ENCODE data around the gene CDH4.

Gene CDH4

DNA sequence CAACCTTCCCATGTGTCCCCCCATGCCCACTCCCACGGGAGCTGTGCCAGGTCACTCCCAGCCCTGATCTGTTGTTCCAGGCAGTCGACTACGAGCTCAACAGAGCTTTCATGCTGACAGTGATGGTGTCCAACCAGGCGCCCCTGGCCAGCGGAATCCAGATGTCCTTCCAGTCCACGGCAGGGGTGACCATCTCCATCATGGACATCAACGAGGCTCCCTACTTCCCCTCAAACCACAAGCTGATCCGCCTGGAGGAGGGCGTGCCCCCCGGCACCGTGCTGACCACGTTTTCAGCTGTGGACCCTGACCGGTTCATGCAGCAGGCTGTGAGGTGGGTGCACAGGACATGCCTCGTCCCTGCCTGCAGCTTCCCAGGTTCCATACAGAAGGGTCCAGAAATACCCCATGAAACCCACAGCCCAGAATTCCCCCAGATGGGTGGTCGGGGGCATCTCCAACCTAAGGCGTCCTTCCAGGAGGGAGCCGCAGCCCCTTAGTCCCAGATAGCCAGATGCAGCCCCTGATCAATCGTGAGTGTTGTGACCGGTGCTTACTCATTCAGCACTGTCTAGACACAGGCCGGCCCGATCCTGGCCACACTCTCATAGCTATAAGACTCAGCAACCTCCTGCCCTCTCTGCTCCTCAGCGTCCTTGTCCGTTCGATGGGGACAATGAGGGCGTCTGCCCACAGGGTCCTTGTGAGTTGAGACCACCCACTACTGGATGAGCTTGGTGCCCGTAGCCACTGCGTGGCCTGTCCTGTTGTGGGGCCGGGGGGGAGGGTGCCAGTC, 671.5 kb downstream of the CDH4 start:
- no peaks in the 10 kb centered on the region for H3K4me1 Mint-ChIP-seq (ENCODE audit: low read depth)

DNA sequence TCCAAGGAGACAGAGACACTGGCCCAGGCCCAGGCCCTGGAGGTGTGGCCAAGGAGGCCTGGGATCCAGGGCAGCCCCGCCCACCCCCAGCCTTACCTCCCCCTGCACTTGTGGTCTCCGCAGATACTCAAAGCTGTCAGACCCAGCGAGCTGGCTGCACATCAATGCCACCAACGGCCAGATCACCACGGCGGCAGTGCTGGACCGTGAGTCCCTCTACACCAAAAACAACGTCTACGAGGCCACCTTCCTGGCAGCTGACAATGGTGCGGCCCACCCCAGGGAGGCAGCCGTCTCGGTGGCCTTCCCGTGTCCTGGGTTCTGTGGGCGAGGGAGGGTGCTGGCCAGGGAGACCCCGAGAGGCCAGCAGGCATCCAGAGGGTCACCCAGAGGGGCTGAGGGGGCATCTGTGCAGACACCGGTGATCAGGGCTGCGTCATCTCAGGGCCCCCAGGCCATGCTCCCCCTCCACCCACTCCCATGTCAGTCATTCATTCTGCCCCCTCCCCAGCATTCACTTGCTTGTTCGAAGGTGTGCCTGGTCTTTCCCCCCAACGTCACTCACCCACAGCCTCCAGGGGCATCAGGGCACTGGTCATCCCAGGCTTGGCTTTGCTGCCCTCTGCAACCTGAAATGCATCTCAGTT, 672.3 kb downstream of the CDH4 start:
- intact Hi-C loops (cut with micrococcal nuclease), result no loop called here
- H3K36me3 Mint-ChIP-seq (ENCODE audit: low read depth), result no peaks in the 10 kb centered on the region
- H3K27me3 Mint-ChIP-seq, result no peaks in the 10 kb centered on the region

More for the DNA sequence above, 671.5 kb downstream of the CDH4 start:
- Mint-ChIP-seq H3K9me3 (no peaks in the 10 kb centered on the region), H3K36me3 (ENCODE audit: low read depth) (no peaks in the 10 kb centered on the region), H3K27ac (no peak overlapping the region), H3K4me3 (no peak overlapping the region), H3K27me3 (no peaks in the 10 kb centered on the region)
- intact Hi-C loops (cut with micrococcal nuclease), result no loop called here

DNA sequence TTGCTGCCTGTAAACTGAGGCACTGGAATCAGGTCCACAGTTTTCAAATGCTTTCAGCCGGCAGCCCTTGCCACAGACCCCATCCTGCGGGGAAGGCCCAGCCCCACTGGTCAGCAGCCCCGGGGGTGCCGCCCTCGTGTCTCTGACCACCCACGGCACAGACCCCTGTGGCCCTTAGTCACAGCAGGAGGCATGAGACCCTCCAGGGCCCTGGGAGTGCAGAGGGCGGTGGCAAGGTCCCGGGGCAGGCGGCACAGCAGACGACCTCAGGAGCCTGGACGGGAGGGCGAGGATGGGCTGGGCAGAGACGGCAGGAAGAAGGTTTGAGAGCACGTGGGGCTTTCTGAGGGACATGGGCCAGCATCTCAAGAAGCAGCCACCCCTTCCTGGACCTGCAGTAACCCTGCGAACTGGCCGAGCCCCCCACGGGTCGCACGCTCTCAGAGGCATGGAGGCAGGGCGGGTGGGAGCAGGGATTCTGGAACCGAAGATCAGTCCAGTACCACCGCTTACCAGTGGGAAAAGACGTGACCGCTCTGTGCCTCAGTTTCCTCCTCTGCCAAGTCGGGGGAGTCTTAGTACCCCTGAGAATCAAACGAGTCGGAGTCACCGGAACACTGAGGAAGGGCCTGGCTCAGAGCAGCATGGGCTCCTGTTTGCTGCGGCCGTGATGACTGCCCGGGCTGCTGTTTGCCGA, 672.9 kb downstream of the CDH4 start:
- no peak overlapping the region for H3K4me3 Mint-ChIP-seq
- no peaks in the 10 kb centered on the region for H3K4me1 Mint-ChIP-seq (ENCODE audit: low read depth)
- no peaks in the 10 kb centered on the region for H3K27me3 Mint-ChIP-seq
- H3K36me3 Mint-ChIP-seq (ENCODE audit: low read depth), result no peaks in the 10 kb centered on the region
- H3K9me3 Mint-ChIP-seq, result no peaks in the 10 kb centered on the region
- H3K27ac Mint-ChIP-seq, result no peak overlapping the region
- intact Hi-C loops (cut with micrococcal nuclease), result no loop called here

More for the DNA sequence above, 672.3 kb downstream of the CDH4 start:
- no peaks in the 10 kb centered on the region for H3K4me1 Mint-ChIP-seq (ENCODE audit: low read depth)
- H3K4me3 Mint-ChIP-seq, result no peak overlapping the region
- no peaks in the 10 kb centered on the region for H3K9me3 Mint-ChIP-seq
- H3K27ac Mint-ChIP-seq, result no peak overlapping the region

DNA sequence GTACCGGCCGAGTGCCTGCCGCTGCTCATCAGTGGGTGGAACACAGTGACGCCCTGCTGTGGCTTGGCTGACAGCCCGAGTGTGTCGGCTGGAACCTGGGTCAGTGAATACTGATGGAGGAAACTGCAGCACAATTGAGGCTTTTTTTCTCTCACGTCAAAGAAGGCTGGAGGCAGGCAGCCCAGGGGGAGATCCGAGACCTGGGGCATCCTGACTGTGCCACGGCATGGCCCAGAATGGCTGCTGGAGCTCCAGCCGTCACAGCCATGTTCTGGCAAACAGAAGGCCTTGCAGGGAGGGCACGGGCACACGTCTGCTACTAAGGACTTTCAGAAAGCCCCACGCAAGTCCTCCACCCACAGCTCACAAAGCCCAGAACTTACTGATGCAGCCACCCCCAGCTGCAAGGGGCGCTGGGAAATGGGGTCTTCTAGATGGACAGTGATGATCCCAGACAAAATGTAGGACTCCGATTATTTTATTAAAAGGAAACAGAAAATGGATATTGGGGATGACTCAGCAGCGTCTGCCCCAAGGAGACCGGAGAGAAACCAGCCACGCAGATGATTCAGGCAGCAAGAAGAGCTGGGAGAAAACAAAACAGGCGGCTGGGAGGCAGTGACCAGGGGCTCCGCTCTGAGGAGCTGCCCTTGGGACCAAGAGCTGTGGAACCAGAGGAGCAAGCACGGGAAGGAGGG, 673.6 kb downstream of the CDH4 start:
- Mint-ChIP-seq H3K4me3 (no peak overlapping the region), H3K4me1 (ENCODE audit: low read depth) (no peaks in the 10 kb centered on the region)

DNA sequence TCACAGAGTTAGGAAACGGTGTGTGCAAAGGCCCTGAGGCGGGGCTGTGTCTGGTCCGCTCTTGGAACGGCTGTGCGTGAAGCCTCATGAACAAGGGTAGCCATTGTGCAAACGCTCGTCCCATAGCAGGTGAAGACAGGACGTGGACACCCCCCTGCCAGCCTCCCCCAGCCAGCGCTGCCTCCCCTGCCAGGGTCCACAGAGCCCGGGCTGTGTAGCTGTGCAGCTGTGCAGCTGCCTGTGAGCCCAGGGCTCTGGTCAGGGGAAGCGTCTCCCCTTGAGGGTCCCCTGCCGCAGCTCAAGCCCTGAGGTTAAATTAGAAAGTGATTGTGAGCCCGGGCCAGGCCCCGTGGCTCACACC, 674.2 kb downstream of the CDH4 start:
- intact Hi-C loops (cut with micrococcal nuclease), result no loop called here
- no peaks in the 10 kb centered on the region for H3K9me3 Mint-ChIP-seq
- no peak overlapping the region for H3K4me3 Mint-ChIP-seq
- H3K36me3 Mint-ChIP-seq (ENCODE audit: low read depth), result no peaks in the 10 kb centered on the region
- no peaks in the 10 kb centered on the region for H3K4me1 Mint-ChIP-seq (ENCODE audit: low read depth)
- H3K27ac Mint-ChIP-seq, result no peak overlapping the region
- H3K27me3 Mint-ChIP-seq, result no peaks in the 10 kb centered on the region

More for the DNA sequence above, 673.6 kb downstream of the CDH4 start:
- Mint-ChIP-seq H3K36me3 (ENCODE audit: low read depth) (no peaks in the 10 kb centered on the region), H3K9me3 (no peaks in the 10 kb centered on the region), H3K27me3 (no peaks in the 10 kb centered on the region), H3K27ac (no peak overlapping the region)
- intact Hi-C loops (cut with micrococcal nuclease), result no loop called here

DNA sequence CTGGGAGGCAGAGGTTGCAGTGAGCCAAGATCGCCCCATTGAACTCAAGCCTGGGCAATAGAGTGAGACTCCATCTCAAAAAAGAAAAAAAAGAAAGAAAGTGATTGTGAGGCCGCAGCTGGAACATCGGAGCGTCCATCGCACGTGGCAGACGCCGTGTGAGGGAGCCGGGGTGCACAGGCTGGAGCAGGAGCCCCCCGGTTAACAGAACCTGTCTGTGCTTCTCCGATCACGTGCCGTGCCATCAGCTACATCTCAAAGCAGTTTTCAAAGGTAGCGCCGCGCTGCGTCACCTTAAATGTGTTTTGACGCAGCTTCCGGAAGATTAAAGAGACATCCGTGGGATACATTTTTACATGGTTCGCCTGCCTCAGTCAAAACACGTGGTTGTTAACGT, 674.7 kb downstream of the CDH4 start:
- Mint-ChIP-seq H3K4me3 (no peak overlapping the region), H3K9me3 (no peaks in the 10 kb centered on the region), H3K27me3 (no peaks in the 10 kb centered on the region), H3K36me3 (ENCODE audit: low read depth) (no peaks in the 10 kb centered on the region), H3K27ac (no peak overlapping the region), H3K4me1 (ENCODE audit: low read depth) (no peaks in the 10 kb centered on the region)
- intact Hi-C loops (cut with micrococcal nuclease), result no loop called here

DNA sequence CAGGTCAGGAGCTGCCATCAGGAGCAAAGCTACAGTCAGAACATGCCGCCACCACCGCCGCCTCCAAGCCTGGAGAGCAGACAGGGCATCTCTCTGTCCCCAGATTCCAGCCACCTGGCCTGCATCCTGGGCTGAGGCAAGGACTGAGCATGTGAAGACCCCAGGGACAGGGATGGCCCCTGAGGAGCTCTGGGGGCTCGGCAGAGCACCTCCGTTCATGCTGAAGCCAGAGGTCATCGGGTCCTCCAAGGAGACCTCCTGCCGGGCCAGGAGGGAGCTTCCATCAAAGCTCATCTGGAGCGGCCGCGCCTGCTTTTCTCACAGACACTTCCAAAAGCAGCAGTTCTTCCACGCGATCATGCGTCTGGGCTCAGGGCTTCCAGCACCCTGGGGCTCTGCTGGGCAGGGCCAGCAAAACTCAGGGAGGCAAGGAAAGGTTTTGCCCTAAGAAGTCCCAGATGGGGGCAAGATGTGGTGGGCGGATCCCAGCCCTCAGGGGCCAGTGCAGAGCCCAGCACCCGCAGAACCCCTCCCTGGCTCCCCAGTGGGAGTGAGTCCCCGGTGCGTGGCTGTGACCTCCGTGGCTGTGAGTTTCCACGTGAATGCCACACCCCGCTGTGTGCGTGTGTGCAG, 675.2 kb downstream of the CDH4 start:
- intact Hi-C loops (cut with micrococcal nuclease), result no loop called here
- no peak overlapping the region for H3K4me3 Mint-ChIP-seq
- H3K27ac Mint-ChIP-seq, result no peak overlapping the region
- H3K36me3 Mint-ChIP-seq (ENCODE audit: low read depth), result no peaks in the 10 kb centered on the region
- no peaks in the 10 kb centered on the region for H3K9me3 Mint-ChIP-seq
- no peaks in the 10 kb centered on the region for H3K27me3 Mint-ChIP-seq
- no peaks in the 10 kb centered on the region for H3K4me1 Mint-ChIP-seq (ENCODE audit: low read depth)

DNA sequence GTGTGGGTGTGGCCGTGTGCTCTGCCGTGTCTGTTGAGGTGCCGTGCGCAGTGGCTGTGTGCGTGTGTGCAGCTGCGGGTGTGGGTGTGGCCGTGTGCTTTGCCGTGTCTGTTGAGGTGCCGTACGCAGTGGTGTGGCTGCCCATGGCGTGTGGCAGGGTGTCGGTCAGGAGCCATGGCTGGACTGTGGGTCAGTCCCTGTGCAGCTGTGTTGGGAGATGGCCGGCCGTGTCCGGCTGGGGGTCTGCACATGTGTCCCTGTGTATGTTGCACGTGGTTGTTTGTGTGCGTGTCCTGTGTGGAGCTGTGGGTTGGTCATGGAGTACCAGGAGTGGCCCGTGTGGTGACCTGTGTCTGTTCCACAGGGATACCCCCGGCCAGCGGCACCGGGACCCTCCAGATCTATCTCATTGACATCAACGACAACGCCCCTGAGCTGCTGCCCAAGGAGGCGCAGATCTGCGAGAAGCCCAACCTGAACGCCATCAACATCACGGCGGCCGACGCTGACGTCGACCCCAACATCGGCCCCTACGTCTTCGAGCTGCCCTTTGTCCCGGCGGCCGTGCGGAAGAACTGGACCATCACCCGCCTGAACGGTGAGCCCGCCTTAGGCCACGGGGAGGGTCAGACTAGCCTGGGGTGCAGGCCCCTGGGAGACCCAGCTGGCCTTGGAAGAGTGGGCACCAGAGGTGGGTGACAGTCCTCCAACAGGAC, 675.9 kb downstream of the CDH4 start:
- intact Hi-C loops (cut with micrococcal nuclease), result no loop called here
- Mint-ChIP-seq H3K36me3 (ENCODE audit: low read depth) (no peaks in the 10 kb centered on the region), H3K9me3 (no peaks in the 10 kb centered on the region), H3K4me1 (ENCODE audit: low read depth) (no peaks in the 10 kb centered on the region), H3K4me3 (no peak overlapping the region), H3K27ac (no peak overlapping the region), H3K27me3 (no peaks in the 10 kb centered on the region)

DNA sequence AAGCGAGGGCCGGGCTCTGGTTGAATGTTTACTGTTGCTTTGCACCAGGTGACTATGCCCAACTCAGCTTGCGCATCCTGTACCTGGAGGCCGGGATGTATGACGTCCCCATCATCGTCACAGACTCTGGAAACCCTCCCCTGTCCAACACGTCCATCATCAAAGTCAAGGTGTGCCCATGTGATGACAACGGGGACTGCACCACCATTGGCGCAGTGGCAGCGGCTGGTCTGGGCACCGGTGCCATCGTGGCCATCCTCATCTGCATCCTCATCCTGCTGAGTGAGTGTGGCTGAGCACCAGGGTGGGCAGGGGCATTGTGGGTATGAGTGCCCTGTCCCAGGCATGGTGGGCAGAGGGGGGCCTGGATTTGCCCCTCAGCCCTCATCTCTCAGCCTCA, 677.5 kb downstream of the CDH4 start:
- H3K36me3 Mint-ChIP-seq (ENCODE audit: low read depth), result no peaks in the 10 kb centered on the region

DNA sequence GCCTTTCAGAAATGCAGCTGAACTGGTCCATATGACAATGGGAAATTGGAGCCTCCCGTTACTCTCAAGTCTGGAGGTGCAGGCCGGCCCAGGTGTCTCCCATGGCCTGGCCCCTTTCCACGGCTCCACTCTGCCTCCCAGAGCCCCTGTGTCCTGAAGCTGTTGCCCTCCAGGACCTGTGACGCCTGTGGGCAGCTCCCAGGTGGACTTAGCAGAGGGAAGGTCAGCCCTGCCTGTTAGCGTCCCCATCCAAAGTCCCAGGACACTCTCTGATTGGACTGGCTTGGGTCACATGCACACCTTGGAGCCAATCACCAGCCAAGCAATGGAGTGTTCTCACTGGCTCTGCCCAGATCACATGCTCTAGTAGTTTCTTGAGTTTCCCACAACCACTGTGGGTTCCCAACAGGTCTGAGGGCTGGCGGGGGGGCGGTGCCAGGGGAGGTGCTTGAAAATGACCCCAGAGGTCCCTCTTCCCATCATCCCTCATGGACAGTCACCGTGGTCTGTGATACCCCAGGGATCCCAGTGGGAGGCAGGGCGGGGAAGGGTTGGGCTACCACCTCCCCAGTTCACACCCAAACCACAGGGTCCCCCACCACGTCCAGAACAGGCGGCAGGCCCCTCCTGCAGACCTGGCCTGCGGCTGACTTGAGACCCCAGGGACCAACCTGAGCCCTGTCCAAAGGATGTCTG, 678.1 kb downstream of the CDH4 start:
- H3K4me3 Mint-ChIP-seq, result no peak overlapping the region
- H3K27ac Mint-ChIP-seq, result no peak overlapping the region
- H3K36me3 Mint-ChIP-seq (ENCODE audit: low read depth), result no peaks in the 10 kb centered on the region
- H3K9me3 Mint-ChIP-seq, result no peaks in the 10 kb centered on the region
- intact Hi-C loops (cut with micrococcal nuclease), result no loop called here
- H3K4me1 Mint-ChIP-seq (ENCODE audit: low read depth), result no peaks in the 10 kb centered on the region
- peaks cover 2% of the 10 kb centered on the region for H3K27me3 Mint-ChIP-seq

More for the DNA sequence above, 677.5 kb downstream of the CDH4 start:
- intact Hi-C loops (cut with micrococcal nuclease), result no loop called here
- no peaks in the 10 kb centered on the region for H3K27me3 Mint-ChIP-seq
- no peaks in the 10 kb centered on the region for H3K4me1 Mint-ChIP-seq (ENCODE audit: low read depth)
- no peak overlapping the region for H3K27ac Mint-ChIP-seq
- H3K9me3 Mint-ChIP-seq, result no peaks in the 10 kb centered on the region
- no peak overlapping the region for H3K4me3 Mint-ChIP-seq

DNA sequence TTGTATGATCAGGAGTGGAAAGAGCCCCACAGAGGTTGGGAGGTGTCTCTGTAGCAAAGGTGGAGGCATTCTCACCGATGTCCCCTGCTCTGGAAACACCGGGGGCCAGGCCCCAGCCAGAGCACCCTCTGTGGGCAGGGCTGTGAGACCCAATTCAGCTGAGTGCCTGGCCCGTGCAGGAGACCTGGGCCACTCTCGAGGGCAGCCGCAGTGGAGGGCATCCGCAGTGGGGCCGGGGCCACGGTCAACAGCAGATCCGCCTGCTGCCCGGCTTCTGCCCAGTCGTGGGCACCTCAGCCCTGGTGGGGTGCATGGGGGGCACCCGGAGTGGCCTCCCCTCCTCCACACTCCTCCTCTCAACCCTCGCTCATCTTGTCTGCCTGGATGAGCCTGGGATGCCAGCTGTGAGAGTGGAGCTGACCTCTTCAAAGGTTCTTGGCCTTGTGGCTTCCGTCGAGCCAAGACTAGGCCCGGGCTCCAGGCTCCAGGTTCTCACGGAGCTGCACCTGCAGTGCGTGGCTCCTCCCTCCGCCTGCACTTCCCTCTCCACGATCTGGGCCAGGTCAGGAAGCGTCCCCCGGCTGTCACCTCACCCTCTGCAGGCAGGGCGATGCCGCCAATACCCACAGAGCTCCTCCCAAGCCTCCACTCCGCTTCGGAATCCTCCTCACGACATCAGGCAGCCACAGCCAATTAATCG, 678.9 kb downstream of the CDH4 start:
- no peaks in the 10 kb centered on the region for H3K36me3 Mint-ChIP-seq (ENCODE audit: low read depth)
- intact Hi-C loops (cut with micrococcal nuclease), result no loop called here
- H3K9me3 Mint-ChIP-seq, result no peaks in the 10 kb centered on the region
- H3K27me3 Mint-ChIP-seq, result peaks cover 2% of the 10 kb centered on the region
- H3K4me3 Mint-ChIP-seq, result no peak overlapping the region
- H3K4me1 Mint-ChIP-seq (ENCODE audit: low read depth), result no peaks in the 10 kb centered on the region
- no peak overlapping the region for H3K27ac Mint-ChIP-seq

DNA sequence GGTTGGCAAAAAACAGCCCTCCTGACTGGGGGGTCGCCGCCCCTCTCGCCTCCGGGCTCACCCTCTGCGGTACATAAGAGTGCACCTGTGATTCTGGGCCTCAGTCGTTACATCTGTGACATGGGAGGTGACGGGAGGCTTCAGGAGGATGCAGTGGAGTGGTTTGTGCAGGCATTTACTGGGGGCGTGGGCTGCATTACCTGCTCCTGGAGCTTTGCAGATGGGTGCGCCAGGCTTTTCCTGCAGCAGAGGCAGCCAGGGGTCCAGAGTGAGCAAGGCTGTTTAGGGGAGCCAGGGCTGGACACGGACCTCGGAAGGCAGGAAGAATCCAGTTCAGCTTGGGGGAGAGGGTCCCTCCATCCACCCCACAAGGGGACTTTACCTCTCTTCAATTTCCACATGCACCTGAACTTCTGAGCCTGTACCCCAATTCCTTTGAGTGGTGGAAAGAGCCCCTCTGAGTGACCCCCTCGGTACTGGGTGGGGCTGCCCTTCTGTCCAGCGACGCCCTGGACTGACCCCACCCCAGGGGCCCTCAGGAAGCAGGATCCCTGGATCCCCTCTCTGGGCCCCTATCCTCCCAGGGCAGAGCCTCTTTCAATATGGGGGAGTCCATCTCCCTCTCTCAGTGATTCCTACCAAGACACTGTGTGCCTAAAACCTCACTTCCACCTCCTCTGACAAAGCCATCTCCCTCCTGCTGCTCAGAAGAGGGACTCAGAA, 679.6 kb downstream of the CDH4 start:
- no peaks in the 10 kb centered on the region for H3K9me3 Mint-ChIP-seq
- no peaks in the 10 kb centered on the region for H3K36me3 Mint-ChIP-seq (ENCODE audit: low read depth)
- intact Hi-C loops (cut with micrococcal nuclease), result no loop called here
- H3K27me3 Mint-ChIP-seq, result peaks cover 3% of the 10 kb centered on the region
- no peak overlapping the region for H3K4me3 Mint-ChIP-seq
- H3K4me1 Mint-ChIP-seq (ENCODE audit: low read depth), result no peaks in the 10 kb centered on the region
- H3K27ac Mint-ChIP-seq, result no peak overlapping the region

Data from dendritic cell treated with granulocyte-macrophage colony-stimulating factor and Interleukin-4, amounts not matched to agents 40 ng/mL and 50 ng/mL, for 4 days (primary cell).